Stimulated activated CD4-positive, alpha-beta T cell treated with anti-CD3 and anti-CD28 coated beads, Interleukin-2, amount 100 ng/mL, for 4 hours (primary cell): Measurements from ENCODE around the gene OPN1MW3.
"Not testable (repeated sequence)": the region's sequence is repeated elsewhere in the genome, so short reads cannot be mapped to it uniquely, and the experiment has no call there.

Experiments used
- DNase-seq: peaks from one replicate; pipeline ENCODE4 v3.0.0-alpha.2; 2020; ENCODE audit warnings: low read depth

OPN1MW3 gene

DNA sequence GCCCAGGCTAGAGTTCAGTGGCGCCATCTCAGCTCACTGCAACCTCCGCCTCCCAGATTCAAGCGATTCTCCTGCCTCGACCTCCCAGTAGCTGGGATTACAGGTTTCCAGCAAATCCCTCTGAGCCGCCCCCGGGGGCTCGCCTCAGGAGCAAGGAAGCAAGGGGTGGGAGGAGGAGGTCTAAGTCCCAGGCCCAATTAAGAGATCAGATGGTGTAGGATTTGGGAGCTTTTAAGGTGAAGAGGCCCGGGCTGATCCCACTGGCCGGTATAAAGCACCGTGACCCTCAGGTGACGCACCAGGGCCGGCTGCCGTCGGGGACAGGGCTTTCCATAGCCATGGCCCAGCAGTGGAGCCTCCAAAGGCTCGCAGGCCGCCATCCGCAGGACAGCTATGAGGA lies at the start of gene OPN1MW3:
OPN1MW3 (plus strand) TSS at position 301 of the 400 bp plus-strand sequence; CDS start at position 339, 38 bp downstream.
- not testable (repeated sequence) for DNase-seq

DNA sequence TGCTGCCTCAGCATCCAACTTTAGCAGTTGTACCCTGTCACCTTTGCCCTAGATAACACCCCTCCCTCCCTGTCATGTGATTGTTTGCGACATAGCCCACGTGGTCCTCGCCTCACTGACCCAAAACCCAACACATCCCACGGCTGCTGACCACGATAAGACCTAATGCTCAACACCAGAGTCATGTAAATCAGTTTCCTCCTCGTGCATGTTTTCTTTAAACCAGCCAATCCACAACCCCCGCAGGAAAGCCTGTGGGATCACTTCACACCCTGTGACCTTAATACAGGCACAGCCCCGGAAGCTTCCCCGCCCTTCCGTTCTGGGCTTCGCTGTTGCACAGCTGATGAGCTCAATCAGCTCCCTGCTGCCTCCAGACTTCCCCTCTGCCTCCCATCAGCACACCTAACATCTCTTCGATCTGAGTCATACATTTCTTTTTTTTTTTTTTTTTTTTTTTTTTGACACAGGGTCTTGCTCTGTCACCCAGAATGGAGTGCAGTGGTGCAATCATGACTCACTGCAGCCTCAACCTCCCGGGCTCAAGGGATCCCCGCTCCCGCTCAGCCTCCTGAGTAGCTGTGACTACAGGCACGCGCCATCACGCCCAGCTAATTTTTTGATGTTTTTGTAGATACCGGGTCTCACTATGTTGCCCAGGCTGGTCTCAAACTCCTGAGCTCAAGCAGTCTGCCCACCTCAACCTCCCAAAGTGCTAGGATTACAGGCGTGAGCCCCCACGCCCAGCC lies 47.5 kb upstream of the OPN1MW3 start:
- not testable (repeated sequence) for DNase-seq

DNA sequence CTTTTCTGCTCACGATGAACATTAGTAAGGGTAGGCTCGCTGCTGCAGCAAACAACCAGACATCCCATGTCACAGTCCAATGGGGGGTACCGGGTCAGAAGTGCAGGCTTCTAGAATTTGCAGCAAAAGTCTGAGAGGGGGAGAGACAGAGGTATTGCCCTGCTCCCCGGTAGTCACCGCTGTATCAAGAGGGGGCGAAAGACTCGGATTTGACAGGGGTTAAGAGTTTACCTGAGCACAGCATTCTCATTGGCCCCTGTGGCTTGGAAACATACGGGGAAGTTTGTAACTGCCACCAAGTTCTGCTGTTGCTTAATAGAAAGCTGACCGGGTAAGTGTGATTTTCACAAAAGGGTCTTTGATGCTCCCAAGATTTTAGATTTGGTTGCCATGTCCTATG lies 46.3 kb upstream of the OPN1MW3 start:
- DNase-seq = not testable (repeated sequence)

DNA sequence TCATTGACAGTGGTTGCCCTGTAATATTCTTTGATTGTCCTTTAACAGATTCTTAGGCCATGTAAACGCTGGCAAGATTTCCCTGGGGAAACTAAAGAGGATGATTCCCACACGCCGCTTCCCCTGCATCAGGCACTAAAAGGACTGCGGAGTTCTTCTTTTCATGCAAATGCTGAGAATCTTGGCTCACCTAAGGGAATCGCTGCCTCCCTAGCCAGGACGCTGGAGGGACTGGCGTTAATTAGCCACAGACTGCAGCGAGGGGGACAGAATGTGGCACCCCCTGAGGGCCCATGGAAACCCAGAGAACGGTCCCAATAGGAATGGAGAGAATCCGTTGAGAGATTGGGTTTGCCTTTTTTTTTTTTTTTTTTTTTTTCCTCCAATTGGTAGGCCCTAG lies 45.9 kb upstream of the OPN1MW3 start:
- DNase-seq = not testable (repeated sequence)

DNA sequence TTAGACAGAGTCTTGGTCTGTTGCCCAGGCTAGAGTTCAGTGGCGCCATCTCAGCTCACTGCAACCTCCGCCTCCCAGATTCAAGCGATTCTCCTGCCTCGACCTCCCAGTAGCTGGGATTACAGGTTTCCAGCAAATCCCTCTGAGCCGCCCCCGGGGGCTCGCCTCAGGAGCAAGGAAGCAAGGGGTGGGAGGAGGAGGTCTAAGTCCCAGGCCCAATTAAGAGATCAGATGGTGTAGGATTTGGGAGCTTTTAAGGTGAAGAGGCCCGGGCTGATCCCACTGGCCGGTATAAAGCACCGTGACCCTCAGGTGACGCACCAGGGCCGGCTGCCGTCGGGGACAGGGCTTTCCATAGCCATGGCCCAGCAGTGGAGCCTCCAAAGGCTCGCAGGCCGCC lies 37.9 kb upstream of the OPN1MW3 start, which contains the start of gene OPN1MW2:
OPN1MW2 (plus strand) TSS at position 301 of the 400 bp plus-strand sequence; CDS start at position 361, 60 bp downstream.
- not testable (repeated sequence) for DNase-seq

DNA sequence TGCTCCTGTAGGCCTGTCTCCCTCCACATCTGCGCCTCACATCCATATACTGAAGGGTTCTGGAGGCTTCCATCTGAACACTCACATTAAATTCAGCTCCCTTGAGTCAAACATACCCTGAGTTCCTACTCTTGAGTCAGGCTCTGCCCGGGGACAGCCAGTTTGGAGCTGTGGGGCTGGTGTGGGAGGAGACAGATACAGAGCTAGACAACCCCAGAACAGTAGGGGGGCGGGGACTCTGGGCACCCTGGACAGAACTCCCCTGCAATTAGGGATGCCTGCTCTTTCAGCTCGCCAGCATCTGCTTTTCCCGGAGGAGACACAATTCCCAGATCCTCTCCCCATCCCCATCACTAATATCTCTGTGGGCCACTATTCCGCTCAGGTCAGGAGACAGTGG lies 32.1 kb upstream of the OPN1MW3 start:
- not testable (repeated sequence) for DNase-seq

DNA sequence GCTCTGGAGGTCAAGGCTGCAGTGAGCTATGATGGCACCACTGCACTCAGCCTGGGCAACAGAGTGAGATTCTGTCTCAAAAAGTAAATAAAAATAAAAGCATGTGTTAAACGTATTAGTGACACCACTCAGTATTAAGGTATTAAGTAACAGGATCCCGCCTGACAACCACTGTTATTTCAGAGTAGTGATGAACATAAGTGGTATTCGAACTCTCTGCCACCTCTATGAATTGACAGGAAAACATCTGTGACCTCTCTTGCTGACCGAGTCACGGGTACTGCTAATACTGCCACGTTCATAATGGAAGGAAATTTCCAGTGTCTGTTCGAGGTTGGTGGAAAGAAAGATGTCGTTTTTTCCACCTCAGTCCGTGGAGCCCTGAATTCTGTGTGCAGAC lies 30.7 kb upstream of the OPN1MW3 start:
- not testable (repeated sequence) for DNase-seq

DNA sequence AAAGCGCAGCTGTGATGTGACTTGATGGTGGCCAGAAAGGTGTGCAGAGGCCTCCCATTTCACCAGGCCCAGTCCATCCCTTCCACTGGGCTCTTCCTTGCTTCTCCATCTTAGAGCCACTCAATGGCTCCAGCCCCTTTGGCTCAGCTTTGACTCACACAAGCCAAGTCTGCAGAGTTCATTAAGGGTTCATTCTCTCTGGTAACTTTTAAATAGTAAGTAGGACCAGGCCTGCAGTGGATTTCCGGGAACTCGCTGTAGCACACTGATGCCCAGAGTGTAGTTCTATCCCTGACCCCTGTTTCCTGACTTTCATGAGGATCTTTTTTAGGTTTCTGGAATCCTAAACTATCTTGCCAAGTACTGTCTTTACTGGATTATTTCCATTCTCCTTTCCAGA lies 25.9 kb upstream of the OPN1MW3 start:
- not testable (repeated sequence) for DNase-seq

DNA sequence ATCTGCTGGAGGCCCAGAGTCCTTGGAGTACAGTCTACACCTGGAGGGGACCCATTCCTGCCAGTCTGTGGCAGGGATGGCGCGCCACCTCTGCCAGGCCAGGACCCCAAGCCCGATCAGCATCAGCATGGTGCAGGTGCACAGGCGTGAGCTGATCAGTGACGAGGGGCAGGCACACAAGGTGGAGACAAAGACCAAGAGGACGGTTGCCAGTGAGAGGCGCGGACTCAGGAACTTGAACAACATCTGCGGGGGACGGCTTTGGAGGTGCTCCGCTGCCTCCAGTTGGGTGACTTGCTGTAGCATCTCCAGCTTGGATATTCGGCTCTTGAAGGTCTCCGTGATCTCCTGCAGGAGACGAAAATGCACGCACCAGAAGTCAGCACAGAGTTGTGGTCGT lies 23.8 kb upstream of the OPN1MW3 start:
- DNase-seq = not testable (repeated sequence)

DNA sequence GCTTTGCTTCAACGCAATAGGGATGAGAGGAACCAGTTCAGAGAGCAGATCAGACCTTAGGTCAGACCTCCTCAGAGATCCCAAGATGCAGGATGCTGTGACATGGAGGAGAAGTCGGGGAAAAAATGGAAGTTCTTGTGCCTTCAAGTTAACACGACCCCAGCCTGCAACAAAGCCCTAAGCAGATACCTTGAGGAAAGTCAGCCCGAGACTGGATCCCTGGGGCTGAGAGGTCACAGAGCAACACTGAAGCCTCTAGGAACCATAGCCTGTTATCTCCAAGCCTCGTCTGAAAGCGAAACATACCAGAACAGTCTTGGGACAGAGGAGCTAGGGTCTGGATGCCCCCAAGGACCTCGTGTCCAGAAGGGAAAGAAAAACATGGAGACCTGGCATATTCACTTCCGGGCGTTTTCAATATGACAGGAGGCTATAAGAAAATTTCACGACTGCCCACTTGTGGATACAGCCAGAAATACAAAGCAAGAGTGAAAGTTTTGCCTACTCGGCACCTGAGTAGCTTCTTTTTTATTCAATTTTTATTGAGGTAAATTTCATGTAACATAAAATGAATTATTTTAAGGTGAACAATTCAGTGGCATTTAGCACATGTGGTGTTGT lies 18.3 kb upstream of the OPN1MW3 start:
- not testable (repeated sequence) for DNase-seq

DNA sequence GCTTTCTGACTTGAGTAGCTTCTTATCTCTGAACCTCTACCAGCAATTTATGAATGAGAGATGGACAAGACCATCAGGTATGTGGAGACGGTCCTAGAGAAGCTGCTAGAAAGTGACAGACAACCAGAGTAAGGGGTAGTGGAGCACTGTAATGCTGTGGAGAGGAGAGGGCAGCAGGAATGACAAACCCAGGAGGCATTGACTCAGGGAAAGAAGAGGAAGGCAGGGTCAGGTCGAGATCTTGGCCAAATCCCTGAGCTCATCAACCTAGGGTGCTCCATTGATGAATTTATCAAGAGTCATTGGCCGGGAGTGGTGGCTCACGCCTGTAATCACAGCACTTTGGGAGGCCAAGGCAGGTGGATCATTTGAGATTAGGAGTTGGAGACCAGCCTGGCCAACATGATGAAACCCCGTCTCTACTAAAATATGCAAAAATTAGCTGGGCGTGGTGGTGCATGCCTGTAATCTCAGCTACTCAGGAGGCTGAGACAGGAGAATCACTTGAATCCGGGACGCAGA lies 17.3 kb upstream of the OPN1MW3 start:
- DNase-seq = not testable (repeated sequence)

DNA sequence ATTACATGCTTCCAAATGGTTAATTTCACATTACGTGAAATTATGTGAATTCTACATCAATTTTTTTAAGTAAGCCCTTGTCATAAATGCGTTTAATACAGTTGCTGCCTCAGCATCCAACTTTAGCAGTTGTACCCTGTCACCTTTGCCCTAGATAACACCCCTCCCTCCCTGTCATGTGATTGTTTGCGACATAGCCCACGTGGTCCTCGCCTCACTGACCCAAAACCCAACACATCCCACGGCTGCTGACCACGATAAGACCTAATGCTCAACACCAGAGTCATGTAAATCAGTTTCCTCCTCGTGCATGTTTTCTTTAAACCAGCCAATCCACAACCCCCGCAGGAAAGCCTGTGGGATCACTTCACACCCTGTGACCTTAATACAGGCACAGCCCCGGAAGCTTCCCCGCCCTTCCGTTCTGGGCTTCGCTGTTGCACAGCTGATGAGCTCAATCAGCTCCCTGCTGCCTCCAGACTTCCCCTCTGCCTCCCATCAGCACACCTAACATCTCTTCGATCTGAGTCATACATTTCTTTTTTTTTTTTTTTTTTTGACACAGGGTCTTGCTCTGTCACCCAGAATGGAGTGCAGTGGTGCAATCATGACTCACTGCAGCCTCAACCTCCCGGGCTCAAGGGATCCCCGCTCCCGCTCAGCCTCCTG lies 9.9 kb upstream of the OPN1MW3 start:
- DNase-seq = not testable (repeated sequence)

DNA sequence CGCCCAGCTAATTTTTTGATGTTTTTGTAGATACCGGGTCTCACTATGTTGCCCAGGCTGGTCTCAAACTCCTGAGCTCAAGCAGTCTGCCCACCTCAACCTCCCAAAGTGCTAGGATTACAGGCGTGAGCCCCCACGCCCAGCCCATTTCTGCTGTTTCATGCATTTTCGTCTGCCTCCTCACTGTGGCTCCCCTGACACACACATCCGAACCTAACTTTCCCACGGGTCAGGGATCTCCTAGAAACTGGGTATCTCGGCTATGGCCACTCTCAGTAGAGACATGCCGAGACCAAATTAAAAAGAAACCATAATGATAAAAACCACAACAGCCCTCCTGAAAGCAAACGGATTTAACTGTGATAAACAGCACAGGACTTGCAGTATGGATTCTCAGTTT lies 9.3 kb upstream of the OPN1MW3 start:
- DNase-seq = not testable (repeated sequence)

DNA sequence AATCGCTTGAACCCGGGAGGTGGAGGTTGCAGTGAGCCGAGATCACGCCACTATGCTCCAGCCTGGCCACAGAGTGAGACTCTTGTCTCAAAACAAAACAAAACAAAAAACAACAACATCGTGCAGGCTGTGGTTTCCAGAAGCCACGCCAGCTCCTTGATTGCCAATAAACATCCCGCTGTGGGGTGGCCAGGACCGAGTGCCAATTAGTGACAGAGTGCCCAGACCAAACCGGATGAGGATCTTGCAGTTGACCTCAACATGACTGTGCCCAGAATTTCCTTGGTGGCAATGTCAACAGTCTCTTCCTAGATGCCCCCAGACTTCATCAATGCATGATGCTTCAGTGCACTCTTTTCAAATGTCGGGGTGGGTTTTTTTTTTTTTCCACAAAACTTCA lies 1.3 kb downstream of the OPN1MW3 start:
- not testable (repeated sequence) for DNase-seq

DNA sequence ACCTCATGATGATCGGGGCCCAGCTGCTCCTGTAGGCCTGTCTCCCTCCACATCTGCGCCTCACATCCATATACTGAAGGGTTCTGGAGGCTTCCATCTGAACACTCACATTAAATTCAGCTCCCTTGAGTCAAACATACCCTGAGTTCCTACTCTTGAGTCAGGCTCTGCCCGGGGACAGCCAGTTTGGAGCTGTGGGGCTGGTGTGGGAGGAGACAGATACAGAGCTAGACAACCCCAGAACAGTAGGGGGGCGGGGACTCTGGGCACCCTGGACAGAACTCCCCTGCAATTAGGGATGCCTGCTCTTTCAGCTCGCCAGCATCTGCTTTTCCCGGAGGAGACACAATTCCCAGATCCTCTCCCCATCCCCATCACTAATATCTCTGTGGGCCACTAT lies 5.7 kb downstream of the OPN1MW3 start:
- not testable (repeated sequence) for DNase-seq

DNA sequence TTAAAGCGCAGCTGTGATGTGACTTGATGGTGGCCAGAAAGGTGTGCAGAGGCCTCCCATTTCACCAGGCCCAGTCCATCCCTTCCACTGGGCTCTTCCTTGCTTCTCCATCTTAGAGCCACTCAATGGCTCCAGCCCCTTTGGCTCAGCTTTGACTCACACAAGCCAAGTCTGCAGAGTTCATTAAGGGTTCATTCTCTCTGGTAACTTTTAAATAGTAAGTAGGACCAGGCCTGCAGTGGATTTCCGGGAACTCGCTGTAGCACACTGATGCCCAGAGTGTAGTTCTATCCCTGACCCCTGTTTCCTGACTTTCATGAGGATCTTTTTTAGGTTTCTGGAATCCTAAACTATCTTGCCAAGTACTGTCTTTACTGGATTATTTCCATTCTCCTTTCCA lies 11.9 kb downstream of the OPN1MW3 start:
- not testable (repeated sequence) for DNase-seq

DNA sequence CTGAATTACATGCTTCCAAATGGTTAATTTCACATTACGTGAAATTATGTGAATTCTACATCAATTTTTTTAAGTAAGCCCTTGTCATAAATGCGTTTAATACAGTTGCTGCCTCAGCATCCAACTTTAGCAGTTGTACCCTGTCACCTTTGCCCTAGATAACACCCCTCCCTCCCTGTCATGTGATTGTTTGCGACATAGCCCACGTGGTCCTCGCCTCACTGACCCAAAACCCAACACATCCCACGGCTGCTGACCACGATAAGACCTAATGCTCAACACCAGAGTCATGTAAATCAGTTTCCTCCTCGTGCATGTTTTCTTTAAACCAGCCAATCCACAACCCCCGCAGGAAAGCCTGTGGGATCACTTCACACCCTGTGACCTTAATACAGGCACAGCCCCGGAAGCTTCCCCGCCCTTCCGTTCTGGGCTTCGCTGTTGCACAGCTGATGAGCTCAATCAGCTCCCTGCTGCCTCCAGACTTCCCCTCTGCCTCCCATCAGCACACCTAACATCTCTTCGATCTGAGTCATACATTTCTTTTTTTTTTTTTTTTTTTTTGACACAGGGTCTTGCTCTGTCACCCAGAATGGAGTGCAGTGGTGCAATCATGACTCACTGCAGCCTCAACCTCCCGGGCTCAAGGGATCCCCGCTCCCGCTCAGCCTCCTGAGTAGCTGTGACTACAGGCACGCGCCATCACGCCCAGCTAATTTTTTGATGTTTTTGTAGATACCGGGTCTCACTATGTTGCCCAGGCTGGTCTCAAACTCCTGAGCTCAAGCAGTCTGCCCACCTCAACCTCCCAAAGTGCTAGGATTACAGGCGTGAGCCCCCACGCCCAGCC lies 27.3 kb downstream of the OPN1MW3 start:
- not testable (repeated sequence) for DNase-seq

DNA sequence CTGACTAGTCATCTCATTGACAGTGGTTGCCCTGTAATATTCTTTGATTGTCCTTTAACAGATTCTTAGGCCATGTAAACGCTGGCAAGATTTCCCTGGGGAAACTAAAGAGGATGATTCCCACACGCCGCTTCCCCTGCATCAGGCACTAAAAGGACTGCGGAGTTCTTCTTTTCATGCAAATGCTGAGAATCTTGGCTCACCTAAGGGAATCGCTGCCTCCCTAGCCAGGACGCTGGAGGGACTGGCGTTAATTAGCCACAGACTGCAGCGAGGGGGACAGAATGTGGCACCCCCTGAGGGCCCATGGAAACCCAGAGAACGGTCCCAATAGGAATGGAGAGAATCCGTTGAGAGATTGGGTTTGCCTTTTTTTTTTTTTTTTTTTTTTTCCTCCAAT lies 29.0 kb downstream of the OPN1MW3 start:
- not testable (repeated sequence) for DNase-seq

DNA sequence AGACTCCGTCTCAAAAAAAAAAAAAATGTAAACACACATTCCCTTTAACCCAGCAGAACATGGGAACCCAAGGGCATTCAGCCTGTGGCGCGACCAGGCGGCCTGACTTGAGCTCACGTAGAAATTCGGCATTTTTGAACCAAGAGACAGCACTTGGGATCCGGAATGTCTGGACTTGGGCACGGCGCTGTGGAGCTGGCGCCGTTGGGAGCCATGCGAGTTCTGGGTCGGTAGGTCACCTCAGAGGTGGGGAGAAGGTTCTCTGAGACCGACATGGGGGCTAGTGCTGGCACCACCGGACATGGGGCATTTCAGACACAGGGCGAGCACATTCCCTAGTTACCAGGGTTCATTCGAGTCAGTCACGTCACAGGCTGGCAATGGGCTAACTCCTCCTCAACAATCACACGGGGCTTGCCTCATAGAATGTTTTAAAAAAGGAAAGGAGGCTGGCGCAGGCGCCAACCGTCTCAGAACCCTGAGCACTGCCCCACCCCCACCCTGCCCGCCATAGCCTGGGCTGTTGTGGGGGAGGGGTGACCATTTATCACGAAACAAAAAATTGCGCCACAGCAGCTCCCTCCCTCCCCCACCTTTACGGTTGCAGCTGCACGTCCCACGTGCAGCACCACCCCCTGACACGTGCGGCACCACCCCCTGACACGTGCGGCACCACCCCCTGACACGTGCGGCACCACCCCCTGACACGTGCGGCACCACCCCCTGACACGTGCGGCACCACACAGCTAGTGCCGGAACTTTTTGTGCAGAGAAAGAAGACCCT lies 37.6 kb downstream of the OPN1MW3 start, which contains the start of gene TEX28:
TEX28 (minus strand) TSS at position 334 of the 784 bp plus-strand sequence. CDS start 3,007 bp downstream, outside the sequence.
- DNase-seq = no peak

DNA sequence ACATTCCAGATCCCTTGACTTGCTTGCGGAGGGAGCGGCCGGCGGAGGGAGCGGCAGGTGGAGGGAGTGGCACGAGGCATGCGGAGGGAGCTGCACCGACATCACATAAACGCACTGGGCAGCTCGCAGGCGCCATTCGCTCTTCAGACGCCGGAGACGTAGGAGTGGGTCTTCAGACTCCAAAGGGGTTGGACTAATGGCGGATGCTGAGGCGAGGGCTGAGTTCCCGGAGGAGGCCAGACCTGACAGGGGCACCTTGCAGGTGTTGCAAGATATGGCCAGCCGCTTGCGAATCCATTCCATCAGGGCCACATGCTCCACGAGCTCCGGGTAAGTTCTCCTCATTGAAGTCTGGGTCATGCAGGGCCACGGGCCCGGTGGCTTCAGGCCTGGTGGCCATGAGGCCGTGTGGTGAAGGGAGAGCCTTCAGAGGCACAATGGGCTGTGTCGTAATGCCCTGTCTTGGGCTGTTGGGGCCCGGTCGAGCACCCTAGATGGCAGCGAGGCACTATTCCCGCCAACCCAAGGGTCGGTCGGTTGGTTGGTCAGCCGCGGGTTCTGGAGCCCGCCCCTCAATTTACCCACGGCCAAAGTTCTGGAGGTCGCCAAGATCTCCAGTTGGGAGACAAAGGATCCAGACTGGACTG lies 38.4 kb downstream of the OPN1MW3 start, which contains the start of gene TKTL1:
TKTL1 (plus strand) TSS at position 132 of the 647 bp plus-strand sequence; CDS start at position 197, 65 bp downstream.
- no peak for DNase-seq
